Osteoblast (primary cell): ENCODE measurements around the gene OVOL1. TPM values are rescaled to one million over a fixed set of nuclear protein-coding genes. Genes with fewer than 3 reads are reported as not detected.

Experiments
- DNase-seq: peaks from one replicate; pipeline ENCODE4 v3.0.0; 2011; ENCODE audit warnings: low spot score, mixed read lengths; ENCODE audit not compliant: insufficient read length; ENCODE audit errors: missing footprints
- H2AFZ ChIP-seq: 2 replicates; pipeline ENCODE4 v1.6.0; 2011; ENCODE audit warnings: mild to moderate bottlenecking, low read length
- H3K27ac ChIP-seq: 2 replicates; pipeline ENCODE4 v1.5.1; 2011; ENCODE audit warnings: mild to moderate bottlenecking, low read depth, low read length, moderate library complexity
- H3K27me3 ChIP-seq: 2 replicates; pipeline ENCODE4 v1.6.0; 2012; ENCODE audit warnings: mild to moderate bottlenecking, control low read depth, inconsistent platforms, low read length, moderate library complexity; ENCODE audit not compliant: insufficient read depth
- H3K36me3 ChIP-seq: 2 replicates; pipeline ENCODE4 v1.5.1; 2011; ENCODE audit warnings: mild to moderate bottlenecking, low read length, control low read depth, moderate library complexity; ENCODE audit not compliant: insufficient read depth
- H3K4me1 ChIP-seq: 2 replicates; pipeline ENCODE4 v1.5.1; 2011; ENCODE audit warnings: mild to moderate bottlenecking, low read length, control low read depth, moderate library complexity; ENCODE audit not compliant: insufficient read depth
- H3K4me2 ChIP-seq: 2 replicates; pipeline ENCODE4 v1.6.0; 2011; ENCODE audit warnings: mild to moderate bottlenecking, low read length; ENCODE audit not compliant: insufficient read depth
- H3K4me3 ChIP-seq: fragments of 200-600 bp; sonication (generic); 3 replicates; pipeline ENCODE4 v1.5.1; 2012; ENCODE audit warnings: mild to moderate bottlenecking, low read length, inconsistent platforms; ENCODE audit not compliant: insufficient read depth
- H3K79me2 ChIP-seq: 2 replicates; pipeline ENCODE4 v1.6.0; 2012; ENCODE audit warnings: mild to moderate bottlenecking, low read length, control low read depth, inconsistent platforms; ENCODE audit not compliant: insufficient read depth
- H3K9me3 ChIP-seq: 2 replicates; pipeline ENCODE4 v1.5.1; 2011; ENCODE audit warnings: low read depth, low read length, control low read depth
- H4K20me1 ChIP-seq: 2 replicates; pipeline ENCODE4 v1.6.0; 2012; ENCODE audit warnings: mild to moderate bottlenecking, low read length, control low read depth; ENCODE audit not compliant: insufficient read depth
- total RNA-seq: library from RNA; depleted of rRNA; stranded (reverse); fragments of >200 nt; gene quantifications from 2 replicates; pipeline ENCODE4 v1.2.3, GENCODE V29; 2012
- TF ChIP-seq, protein P1 (sequence below): IDR thresholded peaks from 2 replicates; pipeline ENCODE4 v1.5.1; 2011; ENCODE audit warnings: mild to moderate bottlenecking, low read depth, low read length, moderate library complexity; ENCODE audit errors: extremely low read depth

The OVOL1 gene
- total RNA-seq, 1 donor = not detected

DNA sequence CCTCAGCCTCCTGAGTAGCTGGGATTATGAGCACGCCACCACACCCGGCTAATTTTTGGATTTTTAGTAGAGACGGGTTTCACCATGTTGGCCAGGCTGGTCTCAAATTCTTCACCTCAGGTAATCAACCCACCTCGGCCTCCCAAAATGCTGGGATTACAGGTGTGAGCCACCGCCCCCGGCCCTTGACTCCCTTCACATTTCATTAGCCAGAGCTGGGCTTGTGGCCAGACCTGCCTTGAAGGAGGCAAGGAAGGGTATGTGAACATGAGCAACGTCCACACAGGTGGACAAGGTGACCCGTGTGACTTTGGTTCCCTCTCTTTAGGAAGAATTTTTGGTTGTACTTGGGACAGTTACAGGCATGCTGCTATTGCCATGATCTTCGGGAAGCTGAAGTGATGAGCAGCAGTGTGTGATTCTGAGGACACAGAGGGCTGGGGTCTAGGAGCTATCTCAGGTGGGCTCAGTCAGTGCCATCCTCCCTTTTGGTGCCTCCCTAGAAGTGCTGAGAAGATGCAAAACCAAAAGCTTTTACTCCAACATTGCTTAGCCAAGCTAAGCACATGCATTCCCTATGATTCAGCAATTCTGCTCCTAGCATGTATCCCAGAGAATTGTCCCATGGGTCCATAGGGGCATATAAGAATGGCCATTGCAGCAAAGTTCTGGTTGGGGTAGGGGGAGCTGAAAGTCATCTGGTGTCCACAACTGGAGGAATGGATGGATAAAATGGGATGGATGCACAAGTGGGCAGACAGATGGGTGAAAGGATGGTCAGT is 12.1 kb upstream of the OVOL1 start:
- Histone ChIP-seq H4K20me1 (peaks cover 37% of the 10 kb centered on the region), H3K4me1 (peaks cover 4% of the 10 kb centered on the region), H3K36me3 (peaks cover 9% of the 10 kb centered on the region), H3K4me3 (no peak overlapping the region), H3K27ac (no peak overlapping the region), H3K4me2 (no peak overlapping the region), H3K9me3 (no peaks in the 10 kb centered on the region), H2AFZ (no peak overlapping the region), H3K79me2 (peaks cover 27% of the 10 kb centered on the region), H3K27me3 (no peaks in the 10 kb centered on the region)
- peak; percentile 74 for DNase-seq
- TF ChIP-seq, protein P1, sequence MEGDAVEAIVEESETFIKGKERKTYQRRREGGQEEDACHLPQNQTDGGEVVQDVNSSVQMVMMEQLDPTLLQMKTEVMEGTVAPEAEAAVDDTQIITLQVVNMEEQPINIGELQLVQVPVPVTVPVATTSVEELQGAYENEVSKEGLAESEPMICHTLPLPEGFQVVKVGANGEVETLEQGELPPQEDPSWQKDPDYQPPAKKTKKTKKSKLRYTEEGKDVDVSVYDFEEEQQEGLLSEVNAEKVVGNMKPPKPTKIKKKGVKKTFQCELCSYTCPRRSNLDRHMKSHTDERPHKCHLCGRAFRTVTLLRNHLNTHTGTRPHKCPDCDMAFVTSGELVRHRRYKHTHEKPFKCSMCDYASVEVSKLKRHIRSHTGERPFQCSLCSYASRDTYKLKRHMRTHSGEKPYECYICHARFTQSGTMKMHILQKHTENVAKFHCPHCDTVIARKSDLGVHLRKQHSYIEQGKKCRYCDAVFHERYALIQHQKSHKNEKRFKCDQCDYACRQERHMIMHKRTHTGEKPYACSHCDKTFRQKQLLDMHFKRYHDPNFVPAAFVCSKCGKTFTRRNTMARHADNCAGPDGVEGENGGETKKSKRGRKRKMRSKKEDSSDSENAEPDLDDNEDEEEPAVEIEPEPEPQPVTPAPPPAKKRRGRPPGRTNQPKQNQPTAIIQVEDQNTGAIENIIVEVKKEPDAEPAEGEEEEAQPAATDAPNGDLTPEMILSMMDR = no peak

DNA sequence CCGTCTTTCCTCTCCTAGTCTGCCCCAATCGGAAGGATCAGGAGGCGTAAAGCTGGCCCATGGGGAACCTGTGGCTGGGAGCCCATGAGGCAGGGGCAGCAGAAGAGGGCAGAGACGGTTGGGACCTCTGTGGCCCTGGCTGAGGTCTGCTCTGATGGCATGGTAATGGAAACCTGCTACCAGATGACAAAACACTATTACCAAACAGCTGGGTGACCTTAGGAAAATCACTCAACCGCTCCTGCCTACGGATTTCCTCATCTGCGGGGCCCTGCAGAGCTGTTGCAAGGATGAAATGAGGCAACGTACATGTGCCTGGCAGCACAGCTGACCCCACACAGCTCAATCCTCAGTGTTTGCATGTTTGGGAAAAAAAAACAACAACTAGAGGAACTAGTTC is 10.7 kb upstream of the OVOL1 start:
- no peak overlapping the region for H3K4me3 ChIP-seq
- DNase-seq = peak; percentile 45
- TF ChIP-seq, protein P1 = no peak
- H3K79me2 ChIP-seq = peaks cover 35% of the 10 kb centered on the region
- no peak overlapping the region for H2AFZ ChIP-seq
- no peak overlapping the region for H3K4me2 ChIP-seq
- no peak overlapping the region for H3K27ac ChIP-seq
- H3K36me3 ChIP-seq = peaks cover 9% of the 10 kb centered on the region
- no peaks in the 10 kb centered on the region for H3K9me3 ChIP-seq
- peaks cover 37% of the 10 kb centered on the region for H4K20me1 ChIP-seq
- H3K27me3 ChIP-seq = no peaks in the 10 kb centered on the region
- peaks cover 5% of the 10 kb centered on the region for H3K4me1 ChIP-seq

DNA sequence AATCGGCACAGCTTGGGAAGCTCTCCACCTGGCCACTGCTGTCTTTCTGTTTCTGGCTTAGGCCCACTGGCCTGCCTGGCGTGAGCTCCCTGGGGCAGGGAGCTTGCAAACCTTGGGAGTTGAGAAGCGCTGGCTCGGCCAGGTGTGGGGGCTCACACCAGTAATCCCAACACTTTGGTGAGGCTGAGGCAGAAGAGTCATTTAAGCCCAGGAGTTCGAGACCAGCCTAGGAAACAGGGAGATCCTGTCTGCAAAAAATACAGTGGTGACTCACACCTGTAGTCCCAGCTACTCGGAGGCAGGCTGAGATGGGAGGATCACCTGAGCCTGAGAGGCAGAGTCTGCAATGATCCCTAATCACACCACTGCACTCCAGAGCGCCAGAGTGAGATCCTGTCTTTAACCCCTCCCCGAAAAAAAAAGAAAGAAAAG is 10.1 kb upstream of the OVOL1 start:
- Histone ChIP-seq H3K79me2 (peaks cover 35% of the 10 kb centered on the region), H3K4me3 (no peak overlapping the region), H3K36me3 (peaks cover 9% of the 10 kb centered on the region), H4K20me1 (peaks cover 37% of the 10 kb centered on the region), H3K4me2 (no peak overlapping the region), H2AFZ (no peak overlapping the region), H3K27ac (no peak overlapping the region), H3K27me3 (no peaks in the 10 kb centered on the region), H3K4me1 (peaks cover 5% of the 10 kb centered on the region), H3K9me3 (no peaks in the 10 kb centered on the region)
- TF ChIP-seq, protein P1 = no peak
- no peak for DNase-seq

DNA sequence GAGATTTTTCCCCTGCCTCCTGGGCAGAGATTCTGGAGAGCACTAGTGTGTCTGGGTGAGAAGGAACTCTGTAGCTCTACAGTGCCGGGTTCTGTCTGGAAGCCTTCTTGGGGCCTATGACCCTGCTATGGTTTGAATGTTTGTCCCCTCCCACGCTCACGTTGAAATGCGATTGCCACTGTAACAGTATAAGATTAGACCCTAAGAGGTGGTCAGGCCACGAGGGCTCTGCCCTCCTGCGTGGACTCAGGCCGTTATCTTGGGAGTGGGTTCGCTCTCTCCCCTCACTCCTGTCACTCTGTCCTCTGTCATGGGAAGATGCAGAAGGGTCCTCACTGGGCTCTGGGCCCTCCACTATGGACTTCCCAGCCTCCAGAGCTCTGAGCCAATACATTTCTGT is 9.6 kb upstream of the OVOL1 start:
- Histone ChIP-seq H3K36me3 (peaks cover 9% of the 10 kb centered on the region), H3K79me2 (peaks cover 35% of the 10 kb centered on the region), H3K27ac (no peak overlapping the region), H4K20me1 (peaks cover 37% of the 10 kb centered on the region), H3K4me1 (peaks cover 5% of the 10 kb centered on the region), H3K4me2 (no peak overlapping the region), H3K9me3 (no peaks in the 10 kb centered on the region), H3K4me3 (no peak overlapping the region), H2AFZ (no peak overlapping the region), H3K27me3 (no peaks in the 10 kb centered on the region)
- peak; percentile 49 for DNase-seq
- TF ChIP-seq, protein P1 = no peak
